GM11168 (cell line): ENCODE data around the gene POMT2.

Source experiments
- in situ Hi-C: fragments of 300-500 bp; cut with MboI; formaldehyde crosslinking; loops from one replicate; pipeline ENCODE4 v1.12.0; 2022; ENCODE audit warnings: low sequenced_read_pairs; ENCODE audit not compliant: unreplicated experiment

POMT2 gene

GRCh38 chr14:77271113-77271710, 49.5 kb downstream of the POMT2 start, which contains the start of gene NGB:
Gene NGB (minus strand): TSS chr14:77271206. CDS start chr14:77270937, 269 bp downstream.
- in situ Hi-C loops, result no loop called here

- in situ Hi-C loops, result no loop called here
These were observed 50.1 kb downstream of the POMT2 start for GRCh38 chr14:77270361-77271112.

DNA sequence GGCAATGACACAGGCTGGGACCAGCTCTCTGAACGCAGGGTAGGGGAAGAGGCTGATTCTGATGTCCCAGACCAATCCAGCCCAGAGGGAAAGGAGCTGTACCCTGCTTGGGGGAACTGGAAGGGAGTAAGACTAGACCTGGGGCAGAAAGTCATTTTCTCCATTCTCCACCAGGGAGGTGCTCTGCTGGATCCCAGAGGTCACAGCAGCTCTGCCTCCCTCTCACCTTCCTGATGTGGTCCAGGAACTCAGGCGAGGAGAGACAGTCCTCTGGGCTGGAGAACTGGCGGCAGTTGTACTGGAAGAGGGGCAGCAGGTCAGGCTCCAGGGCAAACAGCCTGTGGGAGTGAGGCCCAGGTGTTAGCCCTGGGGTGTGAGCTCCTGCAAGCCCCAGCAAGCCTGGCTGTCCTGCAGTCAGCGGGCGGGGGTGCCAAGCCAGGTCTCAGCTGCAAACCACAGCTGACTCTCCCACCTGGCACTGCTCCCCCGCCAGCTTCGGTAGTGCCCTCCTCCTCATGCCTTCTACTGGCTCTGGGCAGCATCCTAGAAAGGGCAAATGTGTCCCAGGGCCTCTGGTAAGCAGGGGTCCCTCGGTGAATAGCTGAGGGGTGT, 51.6 kb downstream of the POMT2 start:
- in situ Hi-C loops, result no loop called here

DNA sequence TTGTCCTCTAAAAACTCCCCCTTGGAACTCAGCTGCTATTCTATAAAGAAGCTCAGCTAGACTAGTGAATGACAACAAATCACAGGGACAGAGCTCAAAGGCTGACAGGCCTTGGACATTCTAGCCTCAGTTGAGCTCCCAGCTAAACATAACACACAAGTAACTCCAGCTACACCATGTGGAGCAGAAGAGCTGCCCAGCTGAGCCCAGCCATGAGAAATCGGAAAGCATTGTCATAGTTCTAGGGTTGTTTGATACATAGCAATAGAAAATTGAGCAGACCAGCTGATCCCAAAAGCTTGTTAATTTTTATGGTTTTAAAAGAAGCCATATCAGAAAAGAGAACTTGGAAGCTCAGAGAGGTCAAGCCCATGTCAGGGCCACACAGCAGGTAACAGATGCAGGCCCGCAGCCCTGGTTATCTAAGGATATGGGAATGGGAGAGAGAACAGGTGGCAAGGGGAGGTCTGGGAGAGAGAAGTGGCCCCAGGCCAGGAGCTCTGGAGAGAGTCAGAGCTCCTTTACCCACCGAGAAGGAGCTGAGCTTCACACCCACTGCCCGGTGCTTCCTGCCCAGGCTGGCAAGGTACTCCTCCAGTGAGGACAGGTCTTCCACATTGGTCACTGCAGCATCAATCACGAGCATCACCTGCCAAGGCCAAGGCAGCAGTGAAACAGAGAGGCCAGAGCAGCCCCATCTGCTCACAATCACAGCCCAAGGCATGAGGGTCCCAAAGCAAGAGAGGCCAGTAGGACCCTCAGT, 52.6 kb downstream of the POMT2 start:
- in situ Hi-C loops, result no loop called here

DNA sequence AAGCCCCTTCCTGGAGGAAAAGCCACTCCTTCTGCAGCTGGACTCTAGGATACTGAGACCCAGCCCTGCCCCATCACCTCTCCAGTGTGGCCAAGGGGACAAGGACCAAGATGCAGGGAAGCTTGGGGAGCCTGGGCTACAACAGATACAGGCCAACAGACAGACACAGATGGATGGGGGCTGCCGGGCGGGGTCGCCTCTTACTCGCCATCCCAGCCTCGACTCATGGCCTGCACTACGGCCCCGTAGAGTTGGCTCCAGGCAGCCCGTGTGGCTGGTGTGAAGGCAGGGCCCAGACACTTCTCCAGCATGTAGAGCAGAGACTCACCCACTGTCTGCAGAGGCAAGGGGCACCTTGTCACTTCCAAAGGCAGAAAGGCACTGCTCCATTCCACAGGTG, 54.3 kb downstream of the POMT2 start:
- in situ Hi-C loops, result no loop called here

GRCh38 chr14:77265561-77266335, 54.9 kb downstream of the POMT2 start:
- in situ Hi-C loops, result no loop called here

GRCh38 chr14:77265187-77265515, 55.5 kb downstream of the POMT2 start:
- in situ Hi-C loops, result no loop called here

GRCh38 chr14:77264466-77265186, 56.1 kb downstream of the POMT2 start:
- in situ Hi-C loops, result no loop called here

DNA sequence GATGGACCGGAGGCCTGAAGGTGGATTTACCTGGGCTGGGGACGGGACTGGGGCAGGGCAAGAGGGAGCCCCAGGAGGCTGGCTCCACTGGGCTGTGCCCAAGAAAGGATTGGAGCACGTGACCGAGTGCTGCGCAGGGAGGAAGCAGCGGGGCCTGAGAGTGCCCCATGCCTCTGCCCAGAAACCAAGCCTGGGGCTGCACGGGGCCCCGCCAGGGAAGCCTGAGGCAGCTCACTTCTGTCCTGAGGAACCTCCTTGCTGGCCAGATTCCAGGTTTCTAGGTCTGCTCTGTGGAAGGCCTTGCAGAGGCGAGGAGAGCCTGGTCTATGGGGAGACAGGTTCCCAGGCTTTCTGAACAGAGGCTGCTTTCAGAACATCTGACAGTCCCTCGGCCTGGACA, 60.1 kb downstream of the POMT2 start:
- in situ Hi-C loops, result no loop called here

- in situ Hi-C loops, result no loop called here
These were observed 60.5 kb downstream of the POMT2 start for GRCh38 chr14:77260199-77260598.

- in situ Hi-C loops, result no loop called here
These were observed 61.5 kb downstream of the POMT2 start for GRCh38 chr14:77259025-77259715.

- in situ Hi-C loops, result no loop called here
These were observed 62.1 kb downstream of the POMT2 start for GRCh38 chr14:77258566-77258965.

DNA sequence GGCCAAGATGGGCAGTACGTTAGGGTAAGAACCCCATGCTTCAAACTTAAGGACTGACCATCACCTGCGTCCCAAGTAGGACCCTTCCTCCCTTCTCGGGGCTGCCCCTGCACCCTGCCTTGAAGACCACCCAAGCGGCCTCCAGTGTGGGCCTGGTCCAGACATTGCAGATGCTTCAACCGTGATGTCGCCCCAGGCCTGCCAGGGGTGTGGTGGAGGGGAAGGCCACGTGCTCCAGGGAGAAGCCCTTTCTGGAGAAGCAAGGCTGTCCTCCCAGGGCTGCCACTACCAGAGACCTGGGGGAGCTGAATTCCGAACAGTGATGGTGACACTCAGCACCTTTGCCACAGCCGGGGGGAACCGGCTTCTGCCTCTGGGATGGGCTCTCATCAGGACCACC, 63.0 kb downstream of the POMT2 start:
- in situ Hi-C loops, result no loop called here

DNA sequence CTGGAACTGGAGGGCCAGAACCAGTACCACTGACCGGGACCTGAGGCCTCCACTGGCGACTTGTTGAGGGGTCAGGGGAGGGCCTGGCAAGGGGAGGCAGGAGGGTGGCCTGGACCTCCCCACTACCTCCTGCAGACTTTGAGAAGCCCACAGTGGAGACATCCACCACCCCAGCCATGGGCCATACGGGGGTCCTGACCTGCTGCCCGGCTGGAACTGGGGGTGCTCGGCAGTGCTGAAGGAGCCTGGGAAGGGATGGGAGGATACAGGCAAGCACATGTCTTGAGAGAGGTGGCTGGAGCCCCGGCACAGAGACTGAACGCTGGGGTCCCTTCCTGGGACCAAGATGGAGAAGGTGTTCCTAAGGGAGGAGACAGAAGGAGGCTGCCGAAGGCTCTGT, 64.0 kb downstream of the POMT2 start:
- in situ Hi-C loops, result no loop called here

- in situ Hi-C loops, result no loop called here
These were observed 67.1 kb downstream of the POMT2 start for GRCh38 chr14:77253333-77254190.

GRCh38 chr14:77251870-77252269, 68.8 kb downstream of the POMT2 start:
- in situ Hi-C loops, result no loop called here

GRCh38 chr14:77250927-77251326, 69.8 kb downstream of the POMT2 start:
- in situ Hi-C loops, result no loop called here

DNA sequence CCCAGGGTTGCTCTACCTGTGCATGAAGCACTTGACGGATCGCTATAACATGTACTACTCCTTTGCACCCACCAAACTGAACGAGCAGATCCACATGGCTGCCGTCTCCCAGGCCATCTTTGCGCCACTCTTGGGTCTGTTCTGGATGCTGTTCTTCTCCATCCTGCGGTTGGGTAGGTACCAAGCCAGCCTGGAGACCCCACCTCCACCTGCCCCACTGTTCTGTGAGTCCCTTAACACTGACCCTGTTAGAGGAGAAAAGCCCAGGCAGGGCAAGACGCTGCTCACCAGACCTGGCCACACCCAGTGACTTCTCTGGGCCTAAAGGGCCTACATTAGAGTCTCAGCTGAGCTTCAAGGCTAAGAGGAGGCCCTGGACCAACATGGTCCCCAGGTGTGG, 71.4 kb downstream of the POMT2 start:
- in situ Hi-C loops, result no loop called here
